H9 (cell line): ENCODE measurements around the gene SIGLEC7. TPM values are rescaled to one million over a fixed set of nuclear protein-coding genes. Genes with fewer than 3 reads are reported as not detected.

Experiments
- DNase-seq: peaks from one replicate; pipeline ENCODE4 v3.0.0-alpha.2; 2017
- H2AFZ ChIP-seq: one replicate; pipeline ENCODE4 v1.6.1; 2013; ENCODE audit warnings: mild to moderate bottlenecking, low read length, control low read depth, moderate library complexity
- H2AK5ac ChIP-seq: 2 replicates; pipeline ENCODE4 v1.6.1; 2013; ENCODE audit warnings: low read length, control low read depth, mixed read lengths; ENCODE audit not compliant: insufficient read length
- H2BK120ac ChIP-seq: one replicate; pipeline ENCODE4 v1.6.1; 2013; ENCODE audit warnings: low read depth, mild to moderate bottlenecking, low read length, control low read depth, inconsistent platforms; ENCODE audit not compliant: poor library complexity, severe bottlenecking
- H2BK12ac ChIP-seq: 2 replicates; pipeline ENCODE4 v1.6.1; 2013; ENCODE audit warnings: low read length, control low read depth, mixed read lengths, low read depth; ENCODE audit not compliant: insufficient read length
- H2BK15ac ChIP-seq: 2 replicates; pipeline ENCODE4 v1.6.1; 2013; ENCODE audit warnings: low read depth, low read length, control low read depth
- H2BK20ac ChIP-seq: one replicate; pipeline ENCODE4 v1.6.1; 2013; ENCODE audit warnings: low read depth, mild to moderate bottlenecking, low read length, control low read depth, inconsistent platforms; ENCODE audit not compliant: poor library complexity, severe bottlenecking
- H2BK5ac ChIP-seq: 2 replicates; pipeline ENCODE4 v1.6.1; 2013; ENCODE audit warnings: low read length, control low read depth, mixed read lengths; ENCODE audit not compliant: insufficient read length
- H3K14ac ChIP-seq: 2 replicates; pipeline ENCODE4 v1.6.1; 2013; ENCODE audit warnings: low read length, control low read depth; ENCODE audit not compliant: insufficient read depth
- H3K18ac ChIP-seq: 2 replicates; pipeline ENCODE4 v1.6.1; 2013; ENCODE audit warnings: low read depth, mild to moderate bottlenecking, mixed read lengths, low read length, control low read depth; ENCODE audit not compliant: insufficient read length
- H3K23ac ChIP-seq: 2 replicates; pipeline ENCODE4 v1.6.1; 2013; ENCODE audit warnings: low read length, control low read depth, mixed read lengths, low read depth; ENCODE audit not compliant: insufficient read length
- H3K23me2 ChIP-seq: 2 replicates; pipeline ENCODE4 v1.6.1; 2013; ENCODE audit warnings: low read depth, mild to moderate bottlenecking, mixed read lengths, low read length, control low read depth; ENCODE audit not compliant: insufficient read length, poor library complexity, severe bottlenecking
- H3K27ac ChIP-seq: 2 replicates; pipeline ENCODE4 v1.5.1; 2013; ENCODE audit warnings: low read length, control low read depth, mixed read lengths, low read depth; ENCODE audit not compliant: insufficient read length
- H3K27me3 ChIP-seq: 2 replicates; pipeline ENCODE4 v1.6.1; 2013; ENCODE audit warnings: low read length, control low read depth, inconsistent platforms; ENCODE audit not compliant: insufficient read depth
- H3K4ac ChIP-seq: 2 replicates; pipeline ENCODE4 v1.6.1; 2013; ENCODE audit warnings: low read depth, mild to moderate bottlenecking, control low read depth, inconsistent platforms, low read length, moderate library complexity
- H3K4me1 ChIP-seq: 2 replicates; pipeline ENCODE4 v1.6.1; 2013; ENCODE audit warnings: low read length, control low read depth, inconsistent platforms; ENCODE audit not compliant: insufficient read depth
- H3K4me2 ChIP-seq: 2 replicates; pipeline ENCODE4 v1.6.1; 2013; ENCODE audit warnings: low read length, control low read depth, mixed read lengths; ENCODE audit not compliant: insufficient read length, insufficient read depth
- H3K56ac ChIP-seq: 2 replicates; pipeline ENCODE4 v1.6.1; 2013; ENCODE audit warnings: low read depth, mild to moderate bottlenecking, mixed read lengths, low read length, control low read depth; ENCODE audit not compliant: insufficient read length
- H3K79me1 ChIP-seq: 2 replicates; pipeline ENCODE4 v1.6.1; 2013; ENCODE audit warnings: low read depth, mild to moderate bottlenecking, moderate library complexity, low read length, control low read depth, inconsistent platforms; ENCODE audit not compliant: insufficient read depth, poor library complexity, severe bottlenecking
- H3K79me2 ChIP-seq: 2 replicates; pipeline ENCODE4 v1.6.1; 2013; ENCODE audit warnings: low read length, control low read depth, inconsistent platforms; ENCODE audit not compliant: insufficient read depth
- H3K9ac ChIP-seq: 2 replicates; pipeline ENCODE4 v1.6.1; 2013; ENCODE audit warnings: low read length, control low read depth, mixed read lengths; ENCODE audit not compliant: insufficient read length; ENCODE audit errors: extremely low read depth
- H3K9me3 ChIP-seq: one replicate; pipeline ENCODE4 v1.6.1; 2013; ENCODE audit warnings: low read depth, low read length, inconsistent platforms; ENCODE audit not compliant: control insufficient read depth
- H3T11ph ChIP-seq: one replicate; pipeline ENCODE4 v1.6.1; 2013; ENCODE audit warnings: mild to moderate bottlenecking, low read length, control low read depth, inconsistent platforms
- H4K20me1 ChIP-seq: one replicate; pipeline ENCODE4 v1.6.1; 2013; ENCODE audit not compliant: control insufficient read depth, insufficient read length, insufficient read depth
- H4K5ac ChIP-seq: 2 replicates; pipeline ENCODE4 v1.6.1; 2013; ENCODE audit warnings: low read depth, mild to moderate bottlenecking, mixed read lengths, low read length, control low read depth; ENCODE audit not compliant: insufficient read length
- H4K8ac ChIP-seq: replicated peaks from 2 replicates; pipeline ENCODE4 v1.6.1; 2013; ENCODE audit warnings: low read length, control low read depth, mixed read lengths, low read depth; ENCODE audit not compliant: insufficient read length
- H4K91ac ChIP-seq: 2 replicates; pipeline ENCODE4 v1.6.1; 2013; ENCODE audit warnings: low read depth, mild to moderate bottlenecking, moderate library complexity, mixed read lengths, low read length, control low read depth; ENCODE audit not compliant: insufficient read length
- H3K27ac Mint-ChIP-seq, 3 experiments: 2 replicates in 2 of 3; 3 replicates in 1 of 3; pipeline ENCODE4 v1.8.0; 2020 to 2021; ENCODE audit warnings: mixed read lengths in 3 of 3, mild to moderate bottlenecking in 1 of 3, moderate library complexity in 1 of 3
- H3K27me3 Mint-ChIP-seq: 2 replicates; pipeline ENCODE4 v1.8.0; 2021; ENCODE audit warnings: low read depth, mild to moderate bottlenecking, moderate library complexity, mixed read lengths
- H3K36me3 Mint-ChIP-seq, 3 experiments: 2 replicates in 2 of 3; 3 replicates in 1 of 3; pipeline ENCODE4 v1.8.0; 2020 to 2021; ENCODE audit warnings: low read depth in 3 of 3, mixed read lengths in 3 of 3; ENCODE audit not compliant: insufficient read depth in 1 of 3
- H3K4me1 Mint-ChIP-seq, 2 experiments: 2 replicates each; pipeline ENCODE4 v1.8.0; 2020; ENCODE audit warnings: mixed read lengths in 2 of 2
- H3K4me3 Mint-ChIP-seq, 2 experiments: 2 replicates in 1 of 2; 3 replicates in 1 of 2; pipeline ENCODE4 v1.8.0; 2020 to 2021; ENCODE audit warnings: mild to moderate bottlenecking in 2 of 2, mixed read lengths in 2 of 2, moderate library complexity in 1 of 2
- H3K9me3 Mint-ChIP-seq, 2 experiments: 2 replicates in 1 of 2; 3 replicates in 1 of 2; pipeline ENCODE4 v1.8.0; 2020; ENCODE audit warnings: mild to moderate bottlenecking in 2 of 2, mixed read lengths in 2 of 2, moderate library complexity in 1 of 2
- WGBS: extraction: QIAGEN DNeasy Blood & Tissue Kit; methylation state at CpG from one replicate; pipeline ENCODE4 v1.1.7; 2013; ENCODE audit warnings: missing lambda C conversion rate, low lambda C conversion rate, mixed read lengths; ENCODE audit not compliant: insufficient read length; ENCODE audit errors: extremely low coverage; 5-methylcytosine and 5-hydroxymethylcytosine counted together
- total RNA-seq: library from RNA; stranded (reverse); gene quantifications from 2 replicates; pipeline ENCODE4 v1.2.1, GENCODE V29; 2021
- TF ChIP-seq, protein P1 (sequence below): fragments of 200-600 bp; sonication (generic); conservative IDR thresholded peaks from 3 replicates; pipeline ENCODE4 v1.8.0; 2021; ENCODE audit warnings: antibody characterized with exemption, mild to moderate bottlenecking

SIGLEC7 gene
- total RNA-seq, 1 experiment from 2014 or later = not detected

GRCh38 chr19:51101171-51101865 is 40.8 kb upstream of the SIGLEC7 start:
- Mint-ChIP-seq H3K27me3 (no peaks in the 10 kb centered on the region), H3K36me3 (peaks cover 4 to 29% (median 6%) of the 10 kb centered on the region in 3 experiments; a peak in 4 of 7 replicates), H3K4me3 (no peak overlapping the region), H3K9me3 (no peaks in the 10 kb centered on the region), H3K27ac (peak overlapping the region in 1 of 3 experiments; percentile 34; a peak in 2 of 7 replicates), H3K4me1 (0 out of 4 replicates have a peak, but pooled peaks cover 0 to 3% of the 10 kb centered on the region in 2 experiments)
- H3K14ac ChIP-seq = no peak overlapping the region
- no peak overlapping the region for H2BK5ac ChIP-seq
- no peak overlapping the region for H3K4me2 ChIP-seq
- H3K18ac ChIP-seq = no peak overlapping the region
- no peaks in the 10 kb centered on the region for H3K27me3 ChIP-seq
- no peaks in the 10 kb centered on the region for H3K4me1 ChIP-seq
- WGBS = no CpG with 5 or more reads among the region's 5 CpGs
- H2BK12ac ChIP-seq = no peak overlapping the region
- no peak overlapping the region for H2BK120ac ChIP-seq
- H2AFZ ChIP-seq = no peak overlapping the region
- no peak overlapping the region for H4K5ac ChIP-seq
- no peaks in the 10 kb centered on the region for H3K23me2 ChIP-seq
- H2AK5ac ChIP-seq = no peak overlapping the region
- no peak overlapping the region for H4K91ac ChIP-seq
- TF ChIP-seq, protein P1, sequence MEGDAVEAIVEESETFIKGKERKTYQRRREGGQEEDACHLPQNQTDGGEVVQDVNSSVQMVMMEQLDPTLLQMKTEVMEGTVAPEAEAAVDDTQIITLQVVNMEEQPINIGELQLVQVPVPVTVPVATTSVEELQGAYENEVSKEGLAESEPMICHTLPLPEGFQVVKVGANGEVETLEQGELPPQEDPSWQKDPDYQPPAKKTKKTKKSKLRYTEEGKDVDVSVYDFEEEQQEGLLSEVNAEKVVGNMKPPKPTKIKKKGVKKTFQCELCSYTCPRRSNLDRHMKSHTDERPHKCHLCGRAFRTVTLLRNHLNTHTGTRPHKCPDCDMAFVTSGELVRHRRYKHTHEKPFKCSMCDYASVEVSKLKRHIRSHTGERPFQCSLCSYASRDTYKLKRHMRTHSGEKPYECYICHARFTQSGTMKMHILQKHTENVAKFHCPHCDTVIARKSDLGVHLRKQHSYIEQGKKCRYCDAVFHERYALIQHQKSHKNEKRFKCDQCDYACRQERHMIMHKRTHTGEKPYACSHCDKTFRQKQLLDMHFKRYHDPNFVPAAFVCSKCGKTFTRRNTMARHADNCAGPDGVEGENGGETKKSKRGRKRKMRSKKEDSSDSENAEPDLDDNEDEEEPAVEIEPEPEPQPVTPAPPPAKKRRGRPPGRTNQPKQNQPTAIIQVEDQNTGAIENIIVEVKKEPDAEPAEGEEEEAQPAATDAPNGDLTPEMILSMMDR = no peak
- H3K4ac ChIP-seq = no peak overlapping the region
- no peak overlapping the region for H2BK15ac ChIP-seq
- no peak overlapping the region for H3K56ac ChIP-seq
- no peak overlapping the region for H4K8ac ChIP-seq
- H3K27ac ChIP-seq = no peak overlapping the region
- H3K9ac ChIP-seq = no peak overlapping the region
- no peak overlapping the region for H3T11ph ChIP-seq
- no peaks in the 10 kb centered on the region for H4K20me1 ChIP-seq
- no peaks in the 10 kb centered on the region for H3K79me1 ChIP-seq
- no peaks in the 10 kb centered on the region for H3K79me2 ChIP-seq
- DNase-seq = no peak
- no peaks in the 10 kb centered on the region for H3K9me3 ChIP-seq
- no peak overlapping the region for H2BK20ac ChIP-seq
- H3K23ac ChIP-seq = no peak overlapping the region
